H1 (cell line): Measurements from ENCODE around the gene COL6A3. TPM values are rescaled to one million over a fixed set of nuclear protein-coding genes. Genes with fewer than 3 reads are reported as not detected.

ENCODE experiments used
- BCL11A ChIP-seq, 2 experiments: IDR thresholded peaks; one replicate each; pipeline ENCODE4 v1.6.1; 2011; ENCODE audit warnings: low read depth in 2 of 2, low read length in 2 of 2, mild to moderate bottlenecking in 2 of 2
- polyA plus RNA-seq, 7 experiments: library from polyadenylated mRNA; depleted of rRNA in 3 of 7; stranded (reverse) in 5 of 7; unstranded in 2 of 7; fragments of >200 nt in 5 of 7; fragments of 200-250 nt in 2 of 7; gene quantifications; 1 replicate in 5 of 7; 2 replicates in 1 of 7; 4 replicates in 1 of 7; pipeline versions ENCODE4 v1.2.1 to v1.2.3, GENCODE V29; 2011 to 2013; ENCODE audit warnings: missing spikeins in 2 of 7, mixed read lengths in 2 of 7
- total RNA-seq: library from RNA; stranded (reverse); fragmentation: NEBNext Ultra II Directional; extraction: Animal tissue kit (Norgen Biotek cat#: 25700); gene quantifications from 2 replicates; pipeline ENCODE4 v1.2.1, GENCODE V29; 2021

Gene COL6A3
- total and polyA plus RNA-seq, 2 of the 8 experiments (the other 6 are each of a cell fraction or from before 2014, with no cell fraction given): 1.2 to 3.4 TPM

DNA sequence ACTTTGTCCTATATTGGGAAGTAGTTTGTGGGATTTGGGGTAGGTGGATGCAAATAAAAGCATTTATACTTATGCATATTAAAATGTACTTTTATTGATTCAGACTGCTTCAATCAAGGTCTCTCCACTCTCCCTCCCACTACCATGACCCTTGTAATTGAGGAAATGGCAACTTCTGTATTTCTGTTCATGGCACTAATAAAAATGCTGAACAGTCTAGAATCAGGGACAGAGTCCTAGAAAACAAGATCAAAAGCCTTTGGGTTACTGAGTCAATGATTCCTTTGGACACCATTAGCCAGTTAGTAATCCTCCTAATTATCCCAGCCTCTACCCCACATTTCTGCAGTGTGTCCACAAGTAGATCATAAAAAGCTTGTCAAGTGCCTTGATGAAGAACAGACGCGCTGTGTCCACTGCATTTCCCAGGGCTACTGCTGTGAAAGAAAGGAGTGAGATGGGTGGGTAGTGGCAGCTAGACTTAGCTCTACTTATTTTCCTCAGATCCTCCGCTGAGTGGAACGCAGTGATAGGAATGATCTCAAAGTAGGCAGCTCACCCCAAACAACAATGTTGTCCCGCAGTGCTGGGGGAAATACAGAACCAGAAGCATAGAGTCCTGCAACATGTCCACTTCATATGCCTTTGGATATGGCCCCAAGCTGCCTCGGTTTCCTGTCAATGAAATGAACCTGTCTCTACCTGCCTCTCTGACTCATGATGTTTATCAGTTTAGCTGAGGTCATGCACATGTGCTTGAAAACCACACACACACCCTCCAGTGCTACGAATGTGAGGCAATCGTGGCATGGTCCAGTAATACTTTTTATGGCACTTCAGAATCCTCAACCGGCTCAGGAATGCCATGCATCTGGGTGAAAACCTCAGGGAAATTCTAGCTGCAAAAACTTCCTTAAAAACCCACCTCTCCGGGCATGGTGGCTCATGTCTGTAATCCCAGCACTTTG is 115.5 kb downstream of the COL6A3 start (continued):
- TF ChIP-seq BCL11A (IDR thresholded peaks at IDR 0.05; ENCODE audit: low read depth in 2 of 2, low read length in 2 of 2): no peak
- TF ChIP-seq, all 59 proteins: peak for 0
